ENCODE data around the gene ZG16.

DNA sequence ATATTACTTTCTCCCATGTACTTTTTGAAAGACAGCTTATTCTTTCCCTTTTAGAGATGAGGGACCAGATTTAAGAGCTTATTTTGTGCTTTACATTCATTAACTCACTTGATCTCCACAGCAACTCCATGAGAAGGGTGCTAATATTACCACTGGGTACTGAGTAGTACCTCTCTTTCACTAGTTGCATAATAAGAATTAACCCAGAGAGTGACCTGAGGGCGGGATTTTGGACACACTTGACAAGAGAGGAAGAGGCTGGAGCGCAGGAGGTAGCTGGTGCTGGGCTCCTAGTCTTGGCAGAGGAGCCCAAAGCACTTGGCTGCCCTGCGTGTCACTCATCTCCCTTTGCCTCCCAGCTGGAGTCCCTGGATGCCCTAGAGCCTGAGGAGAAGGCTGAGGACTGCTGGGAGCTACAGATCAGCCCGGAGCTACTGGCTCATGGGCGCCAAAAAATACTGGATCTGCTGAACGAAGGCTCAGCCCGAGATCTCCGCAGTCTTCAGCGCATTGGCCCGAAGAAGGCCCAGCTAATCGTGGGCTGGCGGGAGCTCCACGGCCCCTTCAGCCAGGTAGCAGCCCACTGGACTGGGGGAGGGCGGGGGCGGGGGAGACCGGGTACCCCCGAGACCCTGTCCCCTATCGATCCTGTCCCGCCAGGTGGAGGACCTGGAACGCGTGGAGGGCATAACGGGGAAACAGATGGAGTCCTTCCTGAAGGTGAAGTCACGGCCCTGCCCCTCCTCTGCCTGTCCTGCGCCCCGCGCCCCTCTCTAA is 26.6 kb downstream of the ZG16 start:
- TF ChIP-seq RAD21 (IDR thresholded peaks at IDR 0.05; ENCODE audit: low read depth) (no peak), POLR2A (IDR thresholded peaks at IDR 0.05; ENCODE audit: borderline replicate concordance, extremely low read depth, insufficient read depth, insufficient read length) (no peak), EZH2phosphoT487 (IDR thresholded peaks at IDR 0.05; ENCODE audit: borderline replicate concordance) (no peak), FOSL1 (IDR thresholded peaks at IDR 0.05; ENCODE audit: low read depth) (no peak), CEBPB (IDR thresholded peaks at IDR 0.05; ENCODE audit: low read depth) (no peak), SIN3A (IDR thresholded peaks at IDR 0.05; ENCODE audit: low read depth) (no peak), JUND (IDR thresholded peaks at IDR 0.05) (no peak), POLR2AphosphoS5 (IDR thresholded peaks at IDR 0.05; ENCODE audit: low read depth, low read length) (peak; percentile 20; the same call in 1 of the 2 replicates), EZH2 (IDR thresholded peaks at IDR 0.05) (no peak)
- TF ChIP-seq, protein P1, sequence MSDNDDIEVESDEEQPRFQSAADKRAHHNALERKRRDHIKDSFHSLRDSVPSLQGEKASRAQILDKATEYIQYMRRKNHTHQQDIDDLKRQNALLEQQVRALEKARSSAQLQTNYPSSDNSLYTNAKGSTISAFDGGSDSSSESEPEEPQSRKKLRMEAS (IDR thresholded peaks at IDR 0.05): no peak
- TF ChIP-seq, protein P2, sequence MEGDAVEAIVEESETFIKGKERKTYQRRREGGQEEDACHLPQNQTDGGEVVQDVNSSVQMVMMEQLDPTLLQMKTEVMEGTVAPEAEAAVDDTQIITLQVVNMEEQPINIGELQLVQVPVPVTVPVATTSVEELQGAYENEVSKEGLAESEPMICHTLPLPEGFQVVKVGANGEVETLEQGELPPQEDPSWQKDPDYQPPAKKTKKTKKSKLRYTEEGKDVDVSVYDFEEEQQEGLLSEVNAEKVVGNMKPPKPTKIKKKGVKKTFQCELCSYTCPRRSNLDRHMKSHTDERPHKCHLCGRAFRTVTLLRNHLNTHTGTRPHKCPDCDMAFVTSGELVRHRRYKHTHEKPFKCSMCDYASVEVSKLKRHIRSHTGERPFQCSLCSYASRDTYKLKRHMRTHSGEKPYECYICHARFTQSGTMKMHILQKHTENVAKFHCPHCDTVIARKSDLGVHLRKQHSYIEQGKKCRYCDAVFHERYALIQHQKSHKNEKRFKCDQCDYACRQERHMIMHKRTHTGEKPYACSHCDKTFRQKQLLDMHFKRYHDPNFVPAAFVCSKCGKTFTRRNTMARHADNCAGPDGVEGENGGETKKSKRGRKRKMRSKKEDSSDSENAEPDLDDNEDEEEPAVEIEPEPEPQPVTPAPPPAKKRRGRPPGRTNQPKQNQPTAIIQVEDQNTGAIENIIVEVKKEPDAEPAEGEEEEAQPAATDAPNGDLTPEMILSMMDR (IDR thresholded peaks at IDR 0.05 in 2 of 3, conservative IDR thresholded peaks at IDR 0.05 in 1 of 3; ENCODE audit: borderline replicate concordance in 1 of 3, insufficient read depth in 1 of 3, low read depth in 2 of 3, low read length in 2 of 3): no peak
- TF ChIP-seq, protein P3, sequence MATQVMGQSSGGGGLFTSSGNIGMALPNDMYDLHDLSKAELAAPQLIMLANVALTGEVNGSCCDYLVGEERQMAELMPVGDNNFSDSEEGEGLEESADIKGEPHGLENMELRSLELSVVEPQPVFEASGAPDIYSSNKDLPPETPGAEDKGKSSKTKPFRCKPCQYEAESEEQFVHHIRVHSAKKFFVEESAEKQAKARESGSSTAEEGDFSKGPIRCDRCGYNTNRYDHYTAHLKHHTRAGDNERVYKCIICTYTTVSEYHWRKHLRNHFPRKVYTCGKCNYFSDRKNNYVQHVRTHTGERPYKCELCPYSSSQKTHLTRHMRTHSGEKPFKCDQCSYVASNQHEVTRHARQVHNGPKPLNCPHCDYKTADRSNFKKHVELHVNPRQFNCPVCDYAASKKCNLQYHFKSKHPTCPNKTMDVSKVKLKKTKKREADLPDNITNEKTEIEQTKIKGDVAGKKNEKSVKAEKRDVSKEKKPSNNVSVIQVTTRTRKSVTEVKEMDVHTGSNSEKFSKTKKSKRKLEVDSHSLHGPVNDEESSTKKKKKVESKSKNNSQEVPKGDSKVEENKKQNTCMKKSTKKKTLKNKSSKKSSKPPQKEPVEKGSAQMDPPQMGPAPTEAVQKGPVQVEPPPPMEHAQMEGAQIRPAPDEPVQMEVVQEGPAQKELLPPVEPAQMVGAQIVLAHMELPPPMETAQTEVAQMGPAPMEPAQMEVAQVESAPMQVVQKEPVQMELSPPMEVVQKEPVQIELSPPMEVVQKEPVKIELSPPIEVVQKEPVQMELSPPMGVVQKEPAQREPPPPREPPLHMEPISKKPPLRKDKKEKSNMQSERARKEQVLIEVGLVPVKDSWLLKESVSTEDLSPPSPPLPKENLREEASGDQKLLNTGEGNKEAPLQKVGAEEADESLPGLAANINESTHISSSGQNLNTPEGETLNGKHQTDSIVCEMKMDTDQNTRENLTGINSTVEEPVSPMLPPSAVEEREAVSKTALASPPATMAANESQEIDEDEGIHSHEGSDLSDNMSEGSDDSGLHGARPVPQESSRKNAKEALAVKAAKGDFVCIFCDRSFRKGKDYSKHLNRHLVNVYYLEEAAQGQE (IDR thresholded peaks at IDR 0.05; ENCODE audit: low read depth): no peak
- TF ChIP-seq, protein P4, sequence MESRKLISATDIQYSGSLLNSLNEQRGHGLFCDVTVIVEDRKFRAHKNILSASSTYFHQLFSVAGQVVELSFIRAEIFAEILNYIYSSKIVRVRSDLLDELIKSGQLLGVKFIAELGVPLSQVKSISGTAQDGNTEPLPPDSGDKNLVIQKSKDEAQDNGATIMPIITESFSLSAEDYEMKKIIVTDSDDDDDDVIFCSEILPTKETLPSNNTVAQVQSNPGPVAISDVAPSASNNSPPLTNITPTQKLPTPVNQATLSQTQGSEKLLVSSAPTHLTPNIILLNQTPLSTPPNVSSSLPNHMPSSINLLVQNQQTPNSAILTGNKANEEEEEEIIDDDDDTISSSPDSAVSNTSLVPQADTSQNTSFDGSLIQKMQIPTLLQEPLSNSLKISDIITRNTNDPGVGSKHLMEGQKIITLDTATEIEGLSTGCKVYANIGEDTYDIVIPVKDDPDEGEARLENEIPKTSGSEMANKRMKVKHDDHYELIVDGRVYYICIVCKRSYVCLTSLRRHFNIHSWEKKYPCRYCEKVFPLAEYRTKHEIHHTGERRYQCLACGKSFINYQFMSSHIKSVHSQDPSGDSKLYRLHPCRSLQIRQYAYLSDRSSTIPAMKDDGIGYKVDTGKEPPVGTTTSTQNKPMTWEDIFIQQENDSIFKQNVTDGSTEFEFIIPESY (IDR thresholded peaks at IDR 0.05; ENCODE audit: extremely low read depth, insufficient replicate concordance, low read length): no peak
- TF ChIP-seq, protein P5, sequence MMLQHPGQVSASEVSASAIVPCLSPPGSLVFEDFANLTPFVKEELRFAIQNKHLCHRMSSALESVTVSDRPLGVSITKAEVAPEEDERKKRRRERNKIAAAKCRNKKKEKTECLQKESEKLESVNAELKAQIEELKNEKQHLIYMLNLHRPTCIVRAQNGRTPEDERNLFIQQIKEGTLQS (IDR thresholded peaks at IDR 0.05): no peak
